Esophagus muscularis mucosa (tissue), 4 donors: Measurements from ENCODE around the gene NFE2. TPM values are rescaled to one million over a fixed set of nuclear protein-coding genes. Genes with fewer than 3 reads are reported as not detected.

ENCODE experiments used
- DNase-seq: peaks from one replicate; pipeline ENCODE4 v3.0.0-alpha.2; 2017; ENCODE audit errors: extremely low spot score
- H3K27ac ChIP-seq, 4 donors: fragments of 200-600 bp; sonication (generic); replicated peaks in 1 of 4; 1 replicate in 3 of 4; 2 replicates in 1 of 4; pipeline ENCODE4 v1.5.1; 2016 to 2019; ENCODE audit warnings: mild to moderate bottlenecking in 1 of 4
- H3K27me3 ChIP-seq, 4 donors: fragments of 200-600 bp; sonication (generic); one replicate each; pipeline versions ENCODE4 v1.5.1 to v1.6.0; 2016 to 2019
- H3K36me3 ChIP-seq, 4 donors: fragments of 200-600 bp; sonication (generic); one replicate each; pipeline ENCODE4 v1.5.1; 2016 to 2019
- H3K4me1 ChIP-seq, 4 donors: fragments of 200-600 bp; sonication (generic); one replicate each; pipeline ENCODE4 v1.5.1; 2016 to 2019
- H3K4me3 ChIP-seq, 4 donors: fragments of 200-600 bp; sonication (generic); 1 replicate in 2 of 4; 2 replicates in 2 of 4; pipeline ENCODE4 v1.5.1; 2016 to 2019; ENCODE audit warnings: mild to moderate bottlenecking in 4 of 4, moderate library complexity in 1 of 4
- H3K9me3 ChIP-seq, 4 donors: fragments of 200-600 bp; sonication (generic); 1 replicate in 3 of 4; 2 replicates in 1 of 4; pipeline ENCODE4 v1.5.1; 2016 to 2019
- CTCF ChIP-seq, 3 experiments: fragments of 200-600 bp in 2 of 3; fragments of 450-650 bp in 1 of 3; sonication (generic) in 2 of 3; IDR thresholded peaks; one replicate each; pipeline ENCODE4 v1.5.1; 2017 to 2019; ENCODE audit warnings: antibody characterized with exemption in 3 of 3, mild to moderate bottlenecking in 2 of 3, moderate library complexity in 1 of 3
- EP300 ChIP-seq: sonication (generic); formaldehyde crosslinking; IDR thresholded peaks from one replicate; pipeline ENCODE4 v1.6.1; 2017; ENCODE audit warnings: antibody characterized with exemption
- POLR2A ChIP-seq: fragments of 450-650 bp; IDR thresholded peaks from one replicate; pipeline ENCODE4 v1.6.1; 2017; ENCODE audit warnings: antibody characterized with exemption, moderate library complexity, mild to moderate bottlenecking, low read depth
- POLR2AphosphoS5 ChIP-seq, 2 donors: sonication (generic); formaldehyde crosslinking; IDR thresholded peaks; one replicate each; pipeline ENCODE4 v1.6.1; 2017; ENCODE audit warnings: antibody characterized with exemption in 2 of 2
- WGBS: methylation state at CpG from one replicate; pipeline ENCODE4 v1.1.5; 2018; 5-methylcytosine and 5-hydroxymethylcytosine counted together
- intact Hi-C: fragments of 100-400 bp; cut with DNase I; formaldehyde crosslinking; loops from one replicate; pipeline ENCODE4 v1.15.1; 2023
- total RNA-seq, 4 donors: library from RNA; depleted of rRNA; stranded (reverse); fragments of >200 nt; gene quantifications; one replicate each; pipeline versions ENCODE4 v1.1.0 to v1.2.1, GENCODE V29; 2016

NFE2 gene
- total RNA-seq, 4 donors from 2014 or later = 0.32 to 3.8 (median 0.42) TPM; not detected in 1

GRCh38 chr12:54276368-54276767 lies 24.4 kb downstream of the NFE2 start:
- WGBS = 92% methylated on average over 3 of the region's 3 CpGs
- H3K9me3 ChIP-seq = no peaks in the 10 kb centered on the region
- no peak for TF ChIP-seq POLR2AphosphoS5 (IDR thresholded peaks at IDR 0.05)
- TF ChIP-seq CTCF (IDR thresholded peaks at IDR 0.05) = no peak
- no peak for TF ChIP-seq POLR2A
- TF ChIP-seq EP300 = no peak

GRCh38 chr12:54273981-54274380 lies 26.8 kb downstream of the NFE2 start:
- 89% methylated on average over 2 of the region's 2 CpGs for WGBS
- H3K4me3 ChIP-seq = no peak overlapping the region
- no peaks in the 10 kb centered on the region for H3K27me3 ChIP-seq
- H3K4me1 ChIP-seq = peaks cover 19 to 33% (median 27%) of the 10 kb centered on the region in 4 donors
- H3K9me3 ChIP-seq = no peaks in the 10 kb centered on the region
- peaks cover 0 to 12% (median 9%) of the 10 kb centered on the region in 4 donors for H3K36me3 ChIP-seq
- TF ChIP-seq CTCF (IDR thresholded peaks at IDR 0.05) (no peak), POLR2AphosphoS5 (IDR thresholded peaks at IDR 0.05) (no peak), EP300 (no peak), POLR2A (no peak)
- H3K27ac ChIP-seq = no peak overlapping the region
- intact Hi-C loops = no loop called here
- no peak for DNase-seq

More at GRCh38 chr12:54276368-54276767, 24.4 kb downstream of the NFE2 start:
- H3K4me1 ChIP-seq = peaks cover 19 to 37% (median 29%) of the 10 kb centered on the region in 4 donors
- peaks cover 0 to 12% (median 11%) of the 10 kb centered on the region in 4 donors for H3K36me3 ChIP-seq
- no peak for DNase-seq
- peak overlapping the region in 1 of 4 donors; percentile 93 for H3K27ac ChIP-seq
- H3K4me3 ChIP-seq = no peak overlapping the region
- intact Hi-C loops = no loop called here
- no peaks in the 10 kb centered on the region for H3K27me3 ChIP-seq

DNA sequence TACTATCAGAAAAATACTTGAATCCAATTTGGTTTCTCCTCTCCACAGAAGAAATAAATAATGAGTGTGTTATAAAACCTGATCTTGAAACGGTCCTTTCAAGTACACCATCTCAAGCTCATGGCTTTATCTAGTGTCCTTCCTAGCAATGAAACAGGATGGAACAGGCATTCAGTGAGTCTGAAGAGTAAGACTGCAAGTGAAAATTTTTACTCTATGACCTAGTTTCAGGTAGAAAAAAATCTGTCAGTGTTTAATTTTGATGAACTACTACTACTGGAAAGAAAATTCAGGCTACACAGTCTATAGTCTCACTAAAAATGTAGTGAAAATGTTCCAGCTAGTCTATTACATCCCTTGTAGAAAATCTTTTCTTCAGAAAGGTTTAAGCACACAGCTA lies 28.6 kb downstream of the NFE2 start:
- no peak for TF ChIP-seq EP300
- H3K27ac ChIP-seq = no peak overlapping the region
- WGBS = 56% methylated on average over 1 of the region's 1 CpG

DNA sequence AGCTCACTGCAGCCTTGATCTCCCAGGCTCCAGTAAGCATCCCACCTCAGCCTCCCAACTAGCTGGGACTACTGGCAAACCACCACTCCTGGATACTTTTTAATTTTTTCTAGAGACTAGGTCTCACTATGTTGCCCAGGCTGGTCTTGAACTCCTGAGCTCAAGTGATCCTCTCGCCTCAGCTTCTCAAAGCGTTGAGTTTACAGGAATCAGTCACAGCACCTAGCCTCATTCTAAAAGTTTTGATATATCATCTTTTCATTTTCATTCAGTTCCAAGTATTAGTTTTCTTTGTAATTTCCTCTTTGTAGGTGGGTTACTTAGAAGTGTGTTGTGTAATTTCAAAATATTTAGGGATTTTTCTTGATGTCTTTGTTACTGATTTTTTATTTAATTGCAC lies 30.5 kb downstream of the NFE2 start:
- intact Hi-C loops = no loop called here
- Histone ChIP-seq H3K4me3 (no peak overlapping the region), H3K27ac (no peak overlapping the region), H3K36me3 (peaks cover 0 to 12% (median 9%) of the 10 kb centered on the region in 4 donors), H3K27me3 (no peaks in the 10 kb centered on the region), H3K4me1 (peaks cover 0 to 9% (median 0%) of the 10 kb centered on the region in 4 donors), H3K9me3 (no peaks in the 10 kb centered on the region)
- WGBS = 91% methylated on average over 2 of the region's 2 CpGs
- DNase-seq = no peak
- TF ChIP-seq EP300 = no peak
- no peak for TF ChIP-seq CTCF (IDR thresholded peaks at IDR 0.05)
- TF ChIP-seq POLR2AphosphoS5 (IDR thresholded peaks at IDR 0.05) = no peak
- no peak for TF ChIP-seq POLR2A

More for the DNA sequence above, 28.6 kb downstream of the NFE2 start:
- no peak for DNase-seq
- Histone ChIP-seq H3K27me3 (no peaks in the 10 kb centered on the region), H3K4me3 (no peak overlapping the region), H3K4me1 (peaks cover 2 to 15% (median 9%) of the 10 kb centered on the region in 4 donors), H3K9me3 (no peaks in the 10 kb centered on the region), H3K36me3 (peaks cover 0 to 12% (median 9%) of the 10 kb centered on the region in 4 donors)
- intact Hi-C loops = no loop called here

GRCh38 chr12:54266852-54267251 lies 34.0 kb downstream of the NFE2 start:
- no peaks in the 10 kb centered on the region for H3K36me3 ChIP-seq
- H3K4me1 ChIP-seq = peaks cover 9 to 12% (median 11%) of the 10 kb centered on the region in 4 donors
- H3K4me3 ChIP-seq = no peak overlapping the region
- TF ChIP-seq POLR2A = no peak
- no peak for TF ChIP-seq CTCF (IDR thresholded peaks at IDR 0.05)
- no peak for TF ChIP-seq POLR2AphosphoS5 (IDR thresholded peaks at IDR 0.05)
- no peak for TF ChIP-seq EP300
- intact Hi-C loops = no loop called here
- no peak for DNase-seq
- WGBS = 90% methylated on average over 2 of the region's 2 CpGs
- no peaks in the 10 kb centered on the region for H3K27me3 ChIP-seq
- H3K9me3 ChIP-seq = no peaks in the 10 kb centered on the region
- H3K27ac ChIP-seq = no peak overlapping the region
